CD4-positive, alpha-beta T cell treated with Interleukin-1 beta for 1 hour (primary cell): Measurements from ENCODE around the gene PDZRN3.

Source experiments
- DNase-seq, 2 donors: peaks; one replicate each; pipeline ENCODE4 v3.0.0-alpha.2; 2020 to 2022

Gene PDZRN3

GRCh38 chr3:73622091-73622805 lies 2.5 kb downstream of the PDZRN3 start:
- no peak for DNase-seq

GRCh38 chr3:73621388-73621787 lies 3.4 kb downstream of the PDZRN3 start:
- DNase-seq = no peak

GRCh38 chr3:73618461-73618860 lies 6.3 kb downstream of the PDZRN3 start:
- no peak for DNase-seq

- DNase-seq = no peak
These were observed 8.7 kb downstream of the PDZRN3 start for GRCh38 chr3:73616056-73616455.

GRCh38 chr3:73614419-73614818 lies 10.3 kb downstream of the PDZRN3 start:
- DNase-seq = no peak

- DNase-seq = no peak
These were observed 13.6 kb downstream of the PDZRN3 start for GRCh38 chr3:73611176-73611575.

GRCh38 chr3:73610493-73610892 lies 14.2 kb downstream of the PDZRN3 start:
- no peak for DNase-seq

- DNase-seq = no peak
These were observed 15.1 kb downstream of the PDZRN3 start for GRCh38 chr3:73609655-73610054.

- DNase-seq = no peak
These were observed 15.5 kb downstream of the PDZRN3 start for GRCh38 chr3:73609315-73609641.

- DNase-seq = no peak
These were observed 16.1 kb downstream of the PDZRN3 start for GRCh38 chr3:73608456-73609314.

- DNase-seq = no peak
These were observed 18.9 kb downstream of the PDZRN3 start for GRCh38 chr3:73605861-73606260.

- DNase-seq = no peak
These were observed 19.3 kb downstream of the PDZRN3 start for GRCh38 chr3:73605412-73605811.

GRCh38 chr3:73604451-73604850 lies 20.3 kb downstream of the PDZRN3 start:
- DNase-seq = no peak

GRCh38 chr3:73603762-73604171 lies 21.0 kb downstream of the PDZRN3 start:
- DNase-seq = no peak

- DNase-seq = no peak
These were observed 22.6 kb downstream of the PDZRN3 start for GRCh38 chr3:73602170-73602569.

GRCh38 chr3:73601481-73601880 lies 23.3 kb downstream of the PDZRN3 start:
- DNase-seq = no peak

GRCh38 chr3:73601011-73601410 lies 23.7 kb downstream of the PDZRN3 start:
- no peak for DNase-seq

GRCh38 chr3:73600293-73600938 lies 24.3 kb downstream of the PDZRN3 start:
- no peak for DNase-seq

GRCh38 chr3:73599605-73600004 lies 25.1 kb downstream of the PDZRN3 start:
- no peak for DNase-seq

GRCh38 chr3:73597476-73597875 lies 27.3 kb downstream of the PDZRN3 start:
- no peak for DNase-seq

GRCh38 chr3:73592154-73593144 lies 32.3 kb downstream of the PDZRN3 start:
- DNase-seq = no peak

- DNase-seq = no peak
These were observed 33.4 kb downstream of the PDZRN3 start for GRCh38 chr3:73591286-73591800.
